Activated T-cell treated with anti-CD3 and anti-CD28 coated beads, Interleukin-2, amount 50 U/mL, for 24 hours (primary cell): ENCODE measurements around the gene GPR141.

ENCODE experiments used
- DNase-seq: peaks from one replicate; pipeline ENCODE4 v3.0.0-alpha.2; 2020
- H3K27ac Mint-ChIP-seq: 2 replicates; pipeline ENCODE4 v1.8.0; 2020; ENCODE audit warnings: mild to moderate bottlenecking, mixed read lengths
- H3K27me3 Mint-ChIP-seq: 2 replicates; pipeline ENCODE4 v1.8.0; 2020; ENCODE audit warnings: mixed read lengths
- H3K36me3 Mint-ChIP-seq: 2 replicates; pipeline ENCODE4 v1.8.0; 2020; ENCODE audit warnings: low read depth, mixed read lengths
- H3K4me1 Mint-ChIP-seq: 2 replicates; pipeline ENCODE4 v1.8.0; 2020; ENCODE audit warnings: low read depth, mixed read lengths
- H3K4me3 Mint-ChIP-seq: 2 replicates; pipeline ENCODE4 v1.8.0; 2020; ENCODE audit warnings: mild to moderate bottlenecking, moderate library complexity, mixed read lengths
- H3K9me3 Mint-ChIP-seq: 2 replicates; pipeline ENCODE4 v1.8.0; 2020; ENCODE audit warnings: mixed read lengths

Gene GPR141

GRCh38 chr7:37770838-37771237 is 87.3 kb downstream of the GPR141 start:
- H3K9me3 Mint-ChIP-seq: peaks cover 6% of the 10 kb centered on the region
- H3K27me3 Mint-ChIP-seq: no peaks in the 10 kb centered on the region
- H3K4me1 Mint-ChIP-seq: peaks cover 3% of the 10 kb centered on the region
- H3K27ac Mint-ChIP-seq: no peak overlapping the region
- no peak for DNase-seq
- H3K36me3 Mint-ChIP-seq: no peaks in the 10 kb centered on the region
- H3K4me3 Mint-ChIP-seq: no peak overlapping the region

GRCh38 chr7:37771342-37771741 is 87.8 kb downstream of the GPR141 start:
- H3K36me3 Mint-ChIP-seq: no peaks in the 10 kb centered on the region
- H3K4me1 Mint-ChIP-seq: no peaks in the 10 kb centered on the region
- H3K27ac Mint-ChIP-seq: no peak overlapping the region
- no peak overlapping the region for H3K4me3 Mint-ChIP-seq
- H3K27me3 Mint-ChIP-seq: no peaks in the 10 kb centered on the region
- no peak for DNase-seq
- peaks cover 7% of the 10 kb centered on the region for H3K9me3 Mint-ChIP-seq

GRCh38 chr7:37771801-37772200 is 88.2 kb downstream of the GPR141 start:
- Mint-ChIP-seq H3K4me1 (no peaks in the 10 kb centered on the region), H3K27ac (no peak overlapping the region), H3K36me3 (no peaks in the 10 kb centered on the region), H3K27me3 (no peaks in the 10 kb centered on the region), H3K4me3 (no peak overlapping the region), H3K9me3 (peaks cover 12% of the 10 kb centered on the region)
- no peak for DNase-seq

GRCh38 chr7:37775921-37776320 is 92.4 kb downstream of the GPR141 start:
- Mint-ChIP-seq H3K27ac (no peak overlapping the region), H3K4me1 (no peaks in the 10 kb centered on the region), H3K36me3 (no peaks in the 10 kb centered on the region), H3K9me3 (peaks cover 24% of the 10 kb centered on the region), H3K27me3 (no peaks in the 10 kb centered on the region), H3K4me3 (no peak overlapping the region)
- DNase-seq: no peak

GRCh38 chr7:37781156-37781555 is 97.6 kb downstream of the GPR141 start:
- DNase-seq: no peak
- Mint-ChIP-seq H3K27ac (no peak overlapping the region), H3K9me3 (peaks cover 18% of the 10 kb centered on the region), H3K4me1 (no peaks in the 10 kb centered on the region), H3K27me3 (no peaks in the 10 kb centered on the region), H3K36me3 (no peaks in the 10 kb centered on the region), H3K4me3 (no peak overlapping the region)

- no peak overlapping the region for H3K4me3 Mint-ChIP-seq
- peaks cover 3% of the 10 kb centered on the region for H3K4me1 Mint-ChIP-seq
- H3K36me3 Mint-ChIP-seq: no peaks in the 10 kb centered on the region
- H3K9me3 Mint-ChIP-seq: peaks cover 8% of the 10 kb centered on the region
- no peak overlapping the region for H3K27ac Mint-ChIP-seq
- DNase-seq: no peak
- H3K27me3 Mint-ChIP-seq: no peaks in the 10 kb centered on the region
Observed at GRCh38 chr7:37782166-37782565, 98.6 kb downstream of the GPR141 start.

GRCh38 chr7:37784015-37784414 is 100.4 kb downstream of the GPR141 start:
- H3K4me3 Mint-ChIP-seq: no peak overlapping the region
- H3K27me3 Mint-ChIP-seq: no peaks in the 10 kb centered on the region
- H3K9me3 Mint-ChIP-seq: no peaks in the 10 kb centered on the region
- H3K36me3 Mint-ChIP-seq: no peaks in the 10 kb centered on the region
- no peak overlapping the region for H3K27ac Mint-ChIP-seq
- H3K4me1 Mint-ChIP-seq: peaks cover 4% of the 10 kb centered on the region
- DNase-seq: no peak

GRCh38 chr7:37786741-37787569 is 103.4 kb downstream of the GPR141 start:
- Mint-ChIP-seq H3K27me3 (no peaks in the 10 kb centered on the region), H3K4me3 (no peak overlapping the region), H3K27ac (no peak overlapping the region), H3K9me3 (no peaks in the 10 kb centered on the region), H3K4me1 (peaks cover 4% of the 10 kb centered on the region), H3K36me3 (no peaks in the 10 kb centered on the region)
- DNase-seq: no peak
